ENCODE data around the gene PLEKHM2. TPM values are rescaled to one million over a fixed set of nuclear protein-coding genes. Genes with fewer than 3 reads are reported as not detected.
"Not testable (repeated sequence)": the region's sequence is repeated elsewhere in the genome, so short reads cannot be mapped to it uniquely, and the experiment has no call there.

PLEKHM2 gene
- 61.8 and 77.2 TPM in 2 replicates for total RNA-seq

GRCh38 chr1:15684042-15684461 is at the start of gene PLEKHM2:
PLEKHM2 (plus strand) TSS chr1:15684320; CDS start chr1:15684559, 239 bp downstream.
- peak; percentile 62 for DNase-seq

- DNase-seq: no peak
Observed at GRCh38 chr1:15636436-15636835, 47.7 kb upstream of the PLEKHM2 start.

- no peak for DNase-seq
Observed at GRCh38 chr1:15637826-15638225, 46.3 kb upstream of the PLEKHM2 start.

- no peak for DNase-seq
Observed at GRCh38 chr1:15639262-15639661, 44.9 kb upstream of the PLEKHM2 start.

GRCh38 chr1:15639931-15640330 is 44.2 kb upstream of the PLEKHM2 start:
- DNase-seq: no peak

- peak; percentile 13 for DNase-seq
Observed at GRCh38 chr1:15640667-15641066, 43.5 kb upstream of the PLEKHM2 start.

- no peak for DNase-seq
Observed at GRCh38 chr1:15649937-15650336, 34.2 kb upstream of the PLEKHM2 start.

- no peak for DNase-seq
Observed at GRCh38 chr1:15650433-15650832, 33.7 kb upstream of the PLEKHM2 start.

- DNase-seq: not testable (repeated sequence)
Observed at GRCh38 chr1:15652130-15652529, 32.0 kb upstream of the PLEKHM2 start.

- DNase-seq: no peak
Observed at GRCh38 chr1:15654091-15654690, 29.9 kb upstream of the PLEKHM2 start.

- DNase-seq: no peak
Observed at GRCh38 chr1:15656464-15656863, 27.7 kb upstream of the PLEKHM2 start.

- DNase-seq: peak; percentile 52
Observed at GRCh38 chr1:15657021-15657420, 27.1 kb upstream of the PLEKHM2 start.

- no peak for DNase-seq
Observed at GRCh38 chr1:15660151-15660550, 24.0 kb upstream of the PLEKHM2 start.

GRCh38 chr1:15662477-15662876 is 21.6 kb upstream of the PLEKHM2 start:
- no peak for DNase-seq

GRCh38 chr1:15663925-15664324 is 20.2 kb upstream of the PLEKHM2 start:
- no peak for DNase-seq

- no peak for DNase-seq
Observed at GRCh38 chr1:15667362-15667761, 16.8 kb upstream of the PLEKHM2 start.

- DNase-seq: peak; percentile 55
Observed at GRCh38 chr1:15668089-15668754, 15.9 kb upstream of the PLEKHM2 start.

GRCh38 chr1:15669074-15669473 is 15.0 kb upstream of the PLEKHM2 start:
- no peak for DNase-seq

- no peak for DNase-seq
Observed at GRCh38 chr1:15669864-15670263, 14.3 kb upstream of the PLEKHM2 start.

- DNase-seq: no peak
Observed at GRCh38 chr1:15671430-15671829, 12.7 kb upstream of the PLEKHM2 start.

GRCh38 chr1:15674386-15675159 is 9.5 kb upstream of the PLEKHM2 start:
- no peak for DNase-seq

GRCh38 chr1:15676010-15676409 is 8.1 kb upstream of the PLEKHM2 start:
- no peak for DNase-seq

Measured in dermis blood vessel endothelial cell (primary cell).